Nucleus accumbens (tissue), 56 donors: ENCODE results near the gene CCNL1.
"Not testable (repeated sequence)": the region's sequence is repeated elsewhere in the genome, so short reads cannot be mapped to it uniquely, and the experiment has no call there.

Experiments used
- DNase-seq, 56 donors: peaks; one replicate each; lab custom pipeline; 2025; lab: John Stamatoyannopoulos, UW

CCNL1 gene

DNA sequence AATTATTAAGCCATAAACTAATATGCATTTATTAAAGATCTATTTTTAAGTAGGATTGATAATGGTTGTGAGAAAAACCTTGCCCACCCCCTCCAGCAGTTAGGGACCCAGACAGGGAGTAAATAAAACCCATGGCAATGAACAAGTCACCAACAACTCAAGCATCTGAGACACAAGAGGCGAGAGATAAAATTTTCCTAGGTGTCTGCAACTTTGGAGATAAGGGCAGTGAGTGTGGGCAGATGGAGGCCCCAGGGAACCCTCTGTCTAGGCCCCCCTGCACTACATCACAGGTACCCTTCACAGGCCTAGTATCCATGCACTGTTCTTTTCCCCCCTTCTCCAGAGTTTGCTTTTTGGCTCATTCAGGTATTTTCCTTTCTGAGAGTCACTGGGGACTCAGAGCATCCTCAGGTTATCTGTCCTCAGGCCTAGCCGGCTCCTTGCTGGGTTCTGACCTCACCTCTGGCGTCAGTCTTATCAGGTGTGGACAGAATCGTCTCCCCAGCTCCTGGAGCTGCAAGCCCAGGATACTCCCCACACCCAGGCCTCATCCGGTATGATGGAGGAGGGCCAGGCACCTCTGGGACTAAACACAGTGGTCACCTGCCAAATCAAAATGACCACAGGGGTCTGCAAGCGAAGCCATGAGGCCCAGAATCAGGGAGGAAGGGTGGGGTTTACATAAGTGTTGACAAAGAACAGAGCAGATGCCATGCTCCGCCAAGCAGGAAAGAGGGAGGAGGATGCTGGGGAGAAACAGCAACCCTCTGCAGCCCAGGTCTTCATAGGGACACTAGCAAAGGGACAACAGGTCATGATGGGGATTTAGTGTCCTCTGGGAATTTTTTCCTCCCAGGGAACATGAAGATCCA, 50.4 kb downstream of the CCNL1 start:
- DNase-seq: no peak

DNA sequence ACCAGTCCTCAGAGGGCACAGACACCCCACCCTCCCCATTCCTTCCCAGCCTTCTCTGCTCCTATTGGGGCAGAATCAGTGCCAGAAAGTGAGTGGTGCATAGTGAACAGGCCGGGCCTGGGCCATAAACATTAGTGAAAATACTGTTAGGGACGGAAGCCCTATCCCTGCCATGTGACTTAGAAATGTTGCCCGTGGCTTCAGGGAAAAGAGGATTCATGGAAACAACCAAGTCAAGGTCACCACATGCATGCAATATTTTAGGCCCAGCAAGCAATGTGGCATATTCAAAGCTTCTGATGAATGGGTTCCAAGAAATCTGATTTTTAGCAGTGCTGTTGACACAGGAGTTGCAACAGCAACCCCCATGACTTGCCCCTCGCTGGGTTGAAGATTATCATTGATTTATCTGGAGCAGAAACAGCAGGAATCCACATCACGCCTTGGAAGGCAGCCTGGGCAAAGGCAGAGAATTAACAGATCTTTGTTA, 52.3 kb downstream of the CCNL1 start:
- DNase-seq: no peak

DNA sequence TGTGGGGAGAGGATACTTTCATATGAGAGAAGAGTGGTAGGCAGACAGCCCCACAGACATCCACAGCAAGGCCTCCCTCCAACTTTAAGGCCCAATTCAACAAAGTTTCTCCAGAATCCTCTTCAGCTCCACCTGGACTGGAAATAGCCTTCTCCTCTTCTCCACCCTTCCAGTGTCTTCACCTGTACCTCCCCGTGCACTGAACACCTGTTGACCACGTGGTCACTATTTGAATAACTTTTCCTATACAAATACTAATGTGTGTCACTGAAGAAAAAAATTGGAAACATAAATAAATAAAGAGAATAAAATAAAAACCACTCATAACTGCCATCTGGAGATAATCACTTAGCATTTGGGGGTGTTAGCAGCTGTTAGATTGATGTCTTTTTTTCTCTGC, 52.9 kb downstream of the CCNL1 start:
- no peak for DNase-seq

DNA sequence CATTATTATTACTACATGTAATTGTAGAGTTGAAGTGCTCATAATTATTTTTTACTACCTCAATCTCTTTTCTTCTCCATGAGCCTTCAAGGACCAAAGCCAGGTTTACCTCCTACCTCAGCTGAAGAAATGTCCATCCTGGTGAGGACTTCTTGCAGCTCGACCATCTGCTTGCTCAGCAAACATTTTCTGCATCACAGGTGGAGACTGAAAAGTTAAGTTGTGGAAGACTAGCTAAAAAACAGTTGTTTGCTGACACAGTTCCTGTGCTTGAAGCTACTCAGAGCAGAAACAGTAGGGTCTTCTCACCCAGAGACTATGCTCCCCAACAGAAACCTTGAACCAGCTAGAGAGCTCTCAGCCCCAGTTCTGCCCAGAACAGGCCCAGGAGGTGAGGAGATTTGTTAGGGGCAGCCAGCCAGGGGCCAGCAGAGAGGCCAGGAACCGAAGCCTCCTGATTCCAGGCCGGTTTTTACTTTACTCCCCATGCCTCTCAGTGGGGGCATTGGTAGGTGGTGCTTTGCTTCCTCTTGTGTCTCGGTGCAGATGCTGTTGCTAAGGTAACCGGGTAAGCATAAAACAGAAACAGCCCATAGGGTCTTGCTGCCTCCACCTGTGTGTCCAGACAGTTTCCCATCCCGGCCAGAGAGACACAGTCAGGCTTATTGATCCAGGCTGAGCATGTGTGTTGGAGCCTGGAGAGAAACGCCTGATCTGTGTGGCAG, 54.9 kb downstream of the CCNL1 start:
- DNase-seq: peak in 1 of 56 donors; percentile 12

GRCh38 chr3:157104521-157104920, 55.4 kb downstream of the CCNL1 start:
- no peak for DNase-seq

- DNase-seq: no peak
Observed at GRCh38 chr3:157103860-157104259, 56.1 kb downstream of the CCNL1 start.

- DNase-seq: no peak
Observed at GRCh38 chr3:157103280-157103679, 56.7 kb downstream of the CCNL1 start.

DNA sequence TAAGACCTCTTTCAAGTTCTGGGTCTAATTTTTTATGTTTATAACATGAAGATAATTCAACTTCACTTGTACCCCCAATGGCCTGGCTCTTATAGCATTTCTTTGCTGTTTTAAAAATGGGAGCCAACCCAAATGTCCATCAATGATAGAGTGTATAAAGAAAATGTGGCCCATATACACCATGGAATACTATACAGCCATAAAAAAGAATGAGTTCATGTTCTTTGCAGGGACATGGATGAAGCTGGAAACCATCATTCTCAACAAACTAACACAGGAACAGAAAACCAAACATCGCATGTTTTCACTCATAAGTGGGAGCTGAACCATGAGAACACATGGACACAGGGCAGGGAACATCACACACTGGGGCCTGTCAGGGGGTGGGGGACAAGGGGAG, 57.4 kb downstream of the CCNL1 start:
- not testable (repeated sequence) for DNase-seq

DNA sequence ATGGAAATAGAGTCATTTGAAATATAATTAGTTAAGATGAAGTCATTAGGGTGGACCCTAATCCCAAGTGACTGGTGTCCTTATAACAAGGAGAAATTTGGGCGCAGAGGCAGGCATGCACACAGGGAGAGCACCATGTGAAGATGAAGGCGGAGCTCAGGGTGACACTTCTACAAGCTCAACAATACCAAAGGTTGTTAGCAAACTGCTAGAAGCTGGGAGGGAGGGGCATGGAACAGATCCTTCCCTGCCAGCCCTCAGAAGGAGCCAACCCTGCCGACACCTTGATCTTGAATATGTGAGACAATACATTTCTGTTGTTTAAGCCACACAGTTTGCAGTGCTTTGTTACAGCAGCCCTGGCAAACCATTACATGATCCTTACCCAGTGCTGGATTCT, 57.8 kb downstream of the CCNL1 start:
- no peak for DNase-seq

GRCh38 chr3:157101486-157101885, 58.5 kb downstream of the CCNL1 start:
- no peak for DNase-seq

DNA sequence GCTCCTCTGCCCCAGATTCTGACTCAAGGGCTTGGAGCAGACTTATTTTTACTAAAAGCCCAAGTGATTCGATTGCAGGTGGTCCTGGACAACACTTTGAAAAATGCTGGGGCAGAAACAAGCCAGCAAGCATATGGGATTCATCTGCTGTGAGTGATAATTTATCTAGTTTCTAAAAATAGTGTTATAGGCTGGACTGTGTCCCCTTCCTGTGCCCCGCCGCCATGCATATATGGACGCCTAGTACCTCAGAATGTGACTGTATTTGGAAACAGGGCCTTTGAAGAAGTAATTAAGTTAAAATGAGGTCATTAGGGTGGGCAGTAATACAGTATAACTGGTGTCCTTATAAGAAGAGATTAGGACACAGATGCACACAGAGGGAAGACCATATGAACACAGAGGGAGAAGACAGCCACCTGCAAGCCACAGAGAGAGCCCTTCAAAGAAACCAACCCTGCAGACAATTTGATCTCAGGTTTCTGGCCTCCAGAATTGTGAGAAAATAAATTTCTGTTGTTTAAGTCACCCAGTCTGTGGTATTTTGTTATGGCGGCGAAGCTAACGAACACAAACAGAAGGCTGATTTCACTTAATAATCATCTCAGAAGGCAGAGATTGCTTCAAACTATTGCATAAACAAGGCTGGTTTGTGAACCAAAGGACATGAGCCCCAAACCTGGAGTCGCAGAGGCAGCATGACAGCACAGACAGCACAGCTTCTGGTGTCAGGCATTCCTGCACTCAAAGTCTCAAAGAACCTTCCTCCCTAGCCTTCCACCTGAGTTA, 59.1 kb downstream of the CCNL1 start:
- no peak for DNase-seq

GRCh38 chr3:157100096-157100477, 59.9 kb downstream of the CCNL1 start:
- no peak for DNase-seq

DNA sequence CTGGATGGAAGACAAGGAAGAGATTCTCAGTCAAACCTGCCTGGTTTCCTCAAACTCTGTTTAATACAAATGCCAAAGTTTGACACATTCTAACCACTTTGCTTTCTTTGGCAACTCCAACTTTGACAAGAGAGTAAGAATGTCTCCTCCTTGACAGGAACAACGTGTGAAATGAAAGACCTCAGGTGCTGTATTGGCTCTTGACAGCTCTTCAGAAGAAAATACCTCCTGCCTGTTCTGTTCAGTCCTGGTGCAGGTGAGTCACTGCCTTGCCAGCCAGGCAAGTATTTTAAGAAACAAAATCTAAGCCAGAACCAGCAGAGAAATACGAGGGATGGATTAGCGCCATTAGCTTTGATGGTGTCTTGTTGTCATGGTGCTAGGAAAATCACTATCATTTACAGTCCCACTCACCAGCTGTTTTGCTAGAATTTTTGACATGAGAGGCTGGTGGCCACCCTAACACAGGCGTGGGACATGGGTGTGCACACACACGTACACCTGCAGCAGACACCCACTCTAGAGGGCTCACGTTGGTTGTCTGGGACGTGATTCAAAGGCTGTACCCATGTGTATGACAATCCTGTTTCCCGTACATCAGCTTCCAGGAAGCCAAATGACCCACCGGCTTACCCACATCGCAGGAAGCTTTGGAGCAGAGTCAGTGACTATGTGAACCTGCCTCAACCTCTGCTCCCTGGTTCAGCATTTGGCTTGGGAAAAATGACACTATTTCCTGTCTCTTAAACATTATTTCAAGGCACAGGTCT, 60.4 kb downstream of the CCNL1 start:
- DNase-seq: peak in 29 of 56 donors; percentile 10 to 79 (median 42)

DNA sequence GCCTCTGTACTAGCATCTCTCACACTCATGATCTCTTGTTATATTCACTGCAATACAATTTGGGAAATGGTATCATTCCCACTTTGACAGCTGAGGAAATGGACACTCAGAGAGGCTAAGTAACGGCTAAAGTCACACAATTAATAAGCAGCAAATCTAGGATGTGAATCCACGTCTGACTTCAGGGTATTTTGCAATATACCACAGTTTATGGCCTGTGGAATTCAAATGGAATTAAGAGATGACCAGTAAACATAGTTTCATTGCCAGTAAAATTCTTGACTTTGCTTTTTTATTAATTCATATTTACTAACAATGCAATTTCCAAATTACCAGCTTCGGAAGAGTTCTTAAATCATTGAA, 61.1 kb downstream of the CCNL1 start:
- DNase-seq: no peak

DNA sequence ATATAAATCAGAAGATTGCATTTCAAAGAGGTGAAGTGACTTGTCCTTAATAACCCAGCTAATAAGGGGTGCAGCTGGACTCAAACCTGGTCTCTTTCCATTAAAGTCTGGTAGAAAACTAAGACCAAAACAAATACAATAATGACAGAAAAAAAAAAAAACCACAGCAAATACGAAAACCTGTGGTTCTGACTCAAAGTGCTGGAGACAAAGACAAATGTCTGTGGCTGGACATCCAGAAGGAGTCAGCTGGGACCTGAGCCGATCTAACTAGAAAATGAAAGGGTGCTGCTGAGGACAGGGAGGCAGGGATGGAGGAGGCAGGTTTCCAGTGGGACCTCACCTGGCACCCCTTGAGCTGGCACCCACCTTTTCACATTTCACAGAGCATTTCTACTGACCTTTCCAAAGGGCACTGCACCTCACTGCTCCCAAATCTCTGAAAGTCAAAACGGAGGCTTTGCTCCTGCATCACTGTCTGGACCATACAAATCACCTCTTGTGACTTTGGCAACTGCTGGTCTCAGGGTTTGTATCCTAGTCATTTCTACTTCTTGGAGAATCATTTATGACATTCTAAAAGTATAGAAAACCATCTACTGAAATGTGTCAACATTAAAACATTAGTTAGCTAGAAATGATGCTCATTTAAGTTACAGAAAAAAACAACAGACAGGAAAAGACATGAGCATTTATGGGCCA, 61.7 kb downstream of the CCNL1 start:
- DNase-seq: no peak
